Measurements from ENCODE around the gene SLC16A3. TPM values are rescaled to one million over a fixed set of nuclear protein-coding genes. Genes with fewer than 3 reads are reported as not detected.
"Not testable (repeated sequence)": the region's sequence is repeated elsewhere in the genome, so short reads cannot be mapped to it uniquely, and the experiment has no call there.

Gene SLC16A3
- total and polyA plus RNA-seq, 2 experiments from 2014 or later = 63.2 to 313 TPM

DNA sequence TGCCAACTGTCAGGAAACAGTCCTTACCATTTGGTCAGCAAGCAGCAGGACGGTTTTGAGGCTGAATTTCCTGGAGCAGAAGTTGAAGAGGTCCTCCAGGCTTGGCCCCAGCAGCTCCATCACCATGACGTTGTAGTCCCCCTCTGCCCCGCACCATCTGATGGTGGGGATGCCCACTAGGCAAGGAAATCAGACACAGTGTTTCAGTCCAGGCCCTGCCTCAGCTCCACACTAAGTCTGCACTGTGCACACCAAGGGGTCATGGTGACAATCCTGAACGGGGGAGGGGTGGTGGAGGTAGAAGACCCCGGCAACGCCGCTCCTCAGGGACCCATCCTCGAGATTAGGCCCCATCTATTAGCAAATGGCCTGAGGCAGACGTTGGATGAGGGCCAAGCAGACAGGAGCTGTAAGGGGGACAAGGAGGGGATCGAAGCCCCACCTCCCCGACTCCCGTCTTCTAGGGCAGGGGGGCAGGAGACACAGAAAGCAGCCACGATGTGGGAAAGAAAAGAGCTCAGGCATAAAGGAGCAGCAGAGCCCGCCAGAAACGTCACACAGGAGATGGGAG is 26.6 kb downstream of the SLC16A3 start:
- no peaks in the 10 kb centered on the region for H3K9me3 ChIP-seq (ENCODE audit: low read depth)
- no peak overlapping the region for H3K27ac ChIP-seq
- no peaks in the 10 kb centered on the region for H3K4me1 ChIP-seq (ENCODE audit: low read depth)
- peaks cover 63% of the 10 kb centered on the region for H3K36me3 ChIP-seq
- H3K4me3 ChIP-seq = no peak overlapping the region
- no peak for DNase-seq (ENCODE audit: low read depth in 1 of 2, low spot score in 1 of 2)
- TF ChIP-seq, protein P1, sequence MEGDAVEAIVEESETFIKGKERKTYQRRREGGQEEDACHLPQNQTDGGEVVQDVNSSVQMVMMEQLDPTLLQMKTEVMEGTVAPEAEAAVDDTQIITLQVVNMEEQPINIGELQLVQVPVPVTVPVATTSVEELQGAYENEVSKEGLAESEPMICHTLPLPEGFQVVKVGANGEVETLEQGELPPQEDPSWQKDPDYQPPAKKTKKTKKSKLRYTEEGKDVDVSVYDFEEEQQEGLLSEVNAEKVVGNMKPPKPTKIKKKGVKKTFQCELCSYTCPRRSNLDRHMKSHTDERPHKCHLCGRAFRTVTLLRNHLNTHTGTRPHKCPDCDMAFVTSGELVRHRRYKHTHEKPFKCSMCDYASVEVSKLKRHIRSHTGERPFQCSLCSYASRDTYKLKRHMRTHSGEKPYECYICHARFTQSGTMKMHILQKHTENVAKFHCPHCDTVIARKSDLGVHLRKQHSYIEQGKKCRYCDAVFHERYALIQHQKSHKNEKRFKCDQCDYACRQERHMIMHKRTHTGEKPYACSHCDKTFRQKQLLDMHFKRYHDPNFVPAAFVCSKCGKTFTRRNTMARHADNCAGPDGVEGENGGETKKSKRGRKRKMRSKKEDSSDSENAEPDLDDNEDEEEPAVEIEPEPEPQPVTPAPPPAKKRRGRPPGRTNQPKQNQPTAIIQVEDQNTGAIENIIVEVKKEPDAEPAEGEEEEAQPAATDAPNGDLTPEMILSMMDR (IDR thresholded peaks at IDR 0.05; ENCODE audit: low read depth, low read length) = no peak
- no peaks in the 10 kb centered on the region for H3K27me3 ChIP-seq

DNA sequence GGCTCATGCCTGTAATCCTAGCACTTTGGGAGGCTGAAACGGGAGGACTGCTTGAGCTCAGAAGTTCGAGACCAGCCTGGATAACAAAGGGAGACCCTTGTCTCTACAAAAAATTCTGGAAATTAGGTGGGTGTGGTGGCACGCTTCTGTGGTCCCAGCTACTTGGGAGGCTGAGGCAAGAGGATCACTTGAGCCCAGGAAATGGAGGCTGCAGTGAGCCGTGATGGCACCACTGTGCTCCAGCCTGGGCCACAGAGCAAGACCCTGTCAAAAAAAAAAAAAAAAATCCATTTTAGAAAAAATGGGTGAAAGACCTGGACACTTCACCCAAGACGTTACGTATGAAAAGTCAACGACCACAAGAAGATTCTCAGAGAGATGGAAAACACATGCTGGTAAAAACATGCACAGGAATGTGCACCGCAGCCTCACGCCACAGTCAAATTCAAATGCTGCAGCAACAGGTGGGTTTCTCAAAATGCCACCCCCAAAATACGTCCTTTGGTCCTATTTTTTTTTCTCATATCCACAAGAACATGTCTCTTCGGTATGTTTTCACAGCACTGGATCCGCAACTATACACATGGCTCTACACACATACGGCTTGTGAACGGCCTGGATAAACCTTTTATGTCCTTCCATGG is 27.5 kb downstream of the SLC16A3 start:
- H3K36me3 ChIP-seq = peaks cover 58% of the 10 kb centered on the region
- H3K27me3 ChIP-seq = no peaks in the 10 kb centered on the region
- no peak overlapping the region for H3K4me3 ChIP-seq
- no peaks in the 10 kb centered on the region for H3K9me3 ChIP-seq (ENCODE audit: low read depth)
- TF ChIP-seq, protein P1 (IDR thresholded peaks at IDR 0.05; ENCODE audit: low read depth, low read length) = no peak
- no peaks in the 10 kb centered on the region for H3K4me1 ChIP-seq (ENCODE audit: low read depth)
- no peak for DNase-seq (ENCODE audit: low read depth in 1 of 2, low spot score in 1 of 2)
- no peak overlapping the region for H3K27ac ChIP-seq

DNA sequence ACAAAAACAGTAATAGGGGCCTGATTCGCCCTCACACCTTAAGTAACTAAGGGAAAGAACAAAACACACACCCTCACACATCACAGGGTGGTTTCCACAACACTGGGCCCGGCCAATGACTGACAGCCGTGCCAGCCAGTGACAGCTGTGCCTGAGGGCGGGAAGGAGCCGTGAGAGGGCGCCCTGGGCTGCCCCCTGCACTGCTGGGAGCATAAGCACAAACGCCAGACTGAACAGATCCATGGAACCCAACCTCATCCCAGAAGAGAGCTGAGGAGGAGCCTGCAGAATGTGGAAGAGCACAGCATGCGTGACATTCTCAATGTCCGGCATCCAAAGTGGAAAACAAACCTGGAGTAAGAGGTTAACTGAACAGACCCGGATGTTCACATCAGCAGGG is 28.6 kb downstream of the SLC16A3 start:
- Histone ChIP-seq H3K4me1 (ENCODE audit: low read depth) (no peaks in the 10 kb centered on the region), H3K4me3 (no peak overlapping the region), H3K27ac (no peak overlapping the region), H3K9me3 (ENCODE audit: low read depth) (no peaks in the 10 kb centered on the region), H3K36me3 (peaks cover 54% of the 10 kb centered on the region), H3K27me3 (no peaks in the 10 kb centered on the region)
- TF ChIP-seq, protein P1 (IDR thresholded peaks at IDR 0.05; ENCODE audit: low read depth, low read length) = no peak
- DNase-seq (ENCODE audit: low read depth in 1 of 2, low spot score in 1 of 2) = peak in 1 of 2 donors; percentile 47

- Histone ChIP-seq H3K27me3 (no peaks in the 10 kb centered on the region), H3K36me3 (peaks cover 47% of the 10 kb centered on the region), H3K4me1 (ENCODE audit: low read depth) (no peaks in the 10 kb centered on the region), H3K4me3 (no peak overlapping the region), H3K27ac (no peak overlapping the region), H3K9me3 (ENCODE audit: low read depth) (no peaks in the 10 kb centered on the region)
- TF ChIP-seq, protein P1 (IDR thresholded peaks at IDR 0.05; ENCODE audit: low read depth, low read length) = no peak
- DNase-seq (ENCODE audit: low read depth in 1 of 2, low spot score in 1 of 2) = no peak
These were observed 29.7 kb downstream of the SLC16A3 start for GRCh38 chr17:82258555-82258954.

- H3K4me3 ChIP-seq; H3K27ac ChIP-seq; H3K4me1 ChIP-seq (ENCODE audit: low read depth); DNase-seq (ENCODE audit: low read depth in 1 of 2, low spot score in 1 of 2); H3K27me3 ChIP-seq; H3K9me3 ChIP-seq (ENCODE audit: low read depth): not testable (repeated sequence)
- peaks cover 55% of the 10 kb centered on the region for H3K36me3 ChIP-seq
These were observed 31.4 kb downstream of the SLC16A3 start for GRCh38 chr17:82259972-82260961.

Measured in cardiac muscle cell (in vitro differentiated cells and primary cell).